Right kidney (tissue), 1 donor: ENCODE results near the gene ZBTB32.
"Not testable (repeated sequence)": the region's sequence is repeated elsewhere in the genome, so short reads cannot be mapped to it uniquely, and the experiment has no call there.

Experiments
- DNase-seq: peaks from one replicate; pipeline ENCODE4 v3.0.0-alpha.2; 2016

The ZBTB32 gene

DNA sequence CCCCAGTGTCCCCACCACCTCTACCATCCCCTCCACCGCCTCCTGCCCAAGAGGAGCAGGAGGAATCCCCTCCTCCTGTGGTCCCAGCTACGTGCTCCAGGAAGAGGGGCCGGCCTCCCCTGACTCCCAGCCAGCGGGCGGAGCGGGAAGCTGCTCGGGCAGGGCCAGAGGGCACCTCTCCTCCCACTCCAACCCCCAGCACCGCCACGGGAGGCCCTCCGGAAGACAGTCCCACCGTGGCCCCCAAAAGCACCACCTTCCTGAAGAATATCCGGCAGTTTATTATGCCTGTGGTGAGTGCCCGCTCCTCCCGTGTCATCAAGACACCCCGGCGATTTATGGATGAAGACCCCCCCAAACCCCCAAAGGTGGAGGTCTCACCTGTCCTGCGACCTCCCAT, 16.3 kb downstream of the ZBTB32 start:
- no peak for DNase-seq

DNA sequence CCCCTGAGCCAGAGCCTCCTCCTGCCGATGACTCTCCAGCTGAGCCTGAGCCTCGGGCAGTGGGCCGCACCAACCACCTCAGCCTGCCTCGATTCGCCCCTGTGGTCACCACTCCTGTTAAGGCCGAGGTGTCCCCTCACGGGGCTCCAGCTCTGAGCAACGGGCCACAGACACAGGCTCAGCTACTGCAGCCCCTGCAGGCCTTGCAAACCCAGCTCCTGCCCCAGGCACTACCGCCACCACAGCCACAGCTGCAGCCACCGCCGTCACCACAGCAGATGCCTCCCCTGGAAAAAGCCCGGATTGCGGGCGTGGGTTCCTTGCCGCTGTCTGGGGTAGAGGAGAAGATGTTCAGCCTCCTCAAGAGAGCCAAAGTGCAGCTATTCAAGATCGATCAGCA, 17.0 kb downstream of the ZBTB32 start:
- DNase-seq = no peak

DNA sequence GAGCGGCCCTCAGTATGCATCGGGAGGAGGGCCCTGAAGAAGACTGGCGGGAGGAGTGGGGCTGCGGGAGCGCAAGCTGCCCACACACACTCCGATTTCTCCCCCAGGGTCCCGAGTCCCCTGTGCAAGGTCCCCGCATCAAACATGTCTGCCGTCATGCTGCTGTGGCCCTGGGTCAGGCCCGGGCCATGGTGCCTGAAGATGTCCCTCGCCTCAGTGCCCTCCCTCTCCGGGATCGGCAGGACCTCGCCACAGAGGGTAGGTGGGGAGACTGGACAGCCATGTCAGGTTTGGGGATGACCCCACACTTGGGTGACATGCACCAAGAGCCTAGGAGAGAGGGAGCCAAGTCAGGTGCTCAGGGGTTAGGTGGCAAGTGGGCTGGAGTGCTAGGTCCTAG, 18.1 kb downstream of the ZBTB32 start:
- no peak for DNase-seq

DNA sequence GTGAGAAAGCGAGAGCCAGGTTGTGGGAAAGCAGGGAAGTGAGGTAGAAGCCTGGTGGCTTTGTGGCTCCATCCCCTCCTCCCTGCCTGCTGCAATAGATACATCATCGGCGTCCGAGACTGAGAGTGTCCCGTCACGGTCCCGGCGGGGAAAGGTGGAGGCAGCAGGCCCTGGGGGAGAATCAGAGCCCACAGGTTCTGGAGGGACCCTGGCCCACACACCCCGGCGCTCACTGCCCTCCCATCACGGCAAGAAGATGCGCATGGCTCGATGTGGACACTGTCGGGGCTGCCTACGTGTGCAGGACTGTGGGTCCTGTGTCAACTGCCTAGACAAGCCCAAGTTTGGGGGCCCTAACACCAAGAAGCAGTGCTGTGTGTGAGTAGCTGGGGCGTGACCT, 18.5 kb downstream of the ZBTB32 start:
- no peak for DNase-seq

DNA sequence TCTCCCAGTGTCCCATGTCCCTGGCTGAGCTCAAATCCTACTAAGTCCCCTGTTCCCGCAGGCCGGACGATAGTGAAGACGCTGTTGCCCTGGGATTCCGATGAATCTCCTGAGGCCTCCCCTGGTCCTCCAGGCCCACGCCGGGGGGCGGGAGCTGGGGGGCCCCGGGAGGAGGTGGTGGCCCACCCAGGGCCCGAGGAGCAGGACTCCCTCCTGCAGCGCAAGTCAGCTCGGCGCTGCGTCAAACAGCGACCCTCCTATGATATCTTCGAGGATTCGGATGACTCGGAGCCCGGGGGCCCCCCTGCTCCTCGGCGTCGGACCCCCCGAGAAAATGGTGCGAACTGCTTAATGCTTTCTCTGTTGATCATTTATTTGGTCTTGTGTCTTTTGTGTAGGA, 19.3 kb downstream of the ZBTB32 start:
- DNase-seq = no peak

DNA sequence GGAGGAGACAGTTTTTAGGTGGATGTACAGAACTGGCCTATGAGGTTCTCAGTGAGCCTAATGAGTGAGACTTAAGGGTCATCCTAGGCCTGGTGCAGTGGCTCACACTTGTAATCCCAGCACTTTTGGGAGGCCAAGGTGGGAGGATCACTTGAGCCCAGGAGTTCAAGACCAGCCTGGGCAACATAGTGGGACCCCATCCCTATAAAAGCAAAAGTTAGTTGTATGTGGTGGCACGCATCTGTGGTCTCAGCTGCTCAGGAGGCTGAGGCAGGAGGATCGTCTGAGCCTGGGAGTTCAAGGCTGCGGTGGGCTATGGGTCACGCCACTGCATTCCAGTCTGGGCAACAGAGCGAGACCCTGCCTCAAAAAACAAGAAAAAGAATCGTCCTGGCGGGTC, 19.8 kb downstream of the ZBTB32 start:
- DNase-seq = not testable (repeated sequence)

DNA sequence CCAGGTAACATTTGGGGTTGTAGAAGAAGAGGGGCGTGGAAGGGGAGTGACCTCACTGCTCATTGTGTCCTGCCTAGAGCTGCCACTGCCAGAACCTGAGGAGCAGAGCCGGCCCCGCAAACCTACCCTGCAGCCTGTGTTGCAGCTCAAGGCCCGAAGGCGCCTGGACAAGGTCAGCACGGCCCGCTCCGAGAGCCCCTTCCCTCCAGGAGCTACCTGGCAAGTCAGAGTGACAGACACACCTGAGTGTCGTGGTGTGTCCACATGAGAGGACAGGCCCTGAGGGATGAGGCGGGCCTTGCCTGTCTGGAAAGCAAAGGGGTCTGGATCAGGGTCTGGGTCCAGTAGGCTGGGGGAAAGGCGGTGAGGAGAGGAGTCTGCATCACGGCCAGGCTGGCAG, 20.2 kb downstream of the ZBTB32 start:
- DNase-seq = no peak

DNA sequence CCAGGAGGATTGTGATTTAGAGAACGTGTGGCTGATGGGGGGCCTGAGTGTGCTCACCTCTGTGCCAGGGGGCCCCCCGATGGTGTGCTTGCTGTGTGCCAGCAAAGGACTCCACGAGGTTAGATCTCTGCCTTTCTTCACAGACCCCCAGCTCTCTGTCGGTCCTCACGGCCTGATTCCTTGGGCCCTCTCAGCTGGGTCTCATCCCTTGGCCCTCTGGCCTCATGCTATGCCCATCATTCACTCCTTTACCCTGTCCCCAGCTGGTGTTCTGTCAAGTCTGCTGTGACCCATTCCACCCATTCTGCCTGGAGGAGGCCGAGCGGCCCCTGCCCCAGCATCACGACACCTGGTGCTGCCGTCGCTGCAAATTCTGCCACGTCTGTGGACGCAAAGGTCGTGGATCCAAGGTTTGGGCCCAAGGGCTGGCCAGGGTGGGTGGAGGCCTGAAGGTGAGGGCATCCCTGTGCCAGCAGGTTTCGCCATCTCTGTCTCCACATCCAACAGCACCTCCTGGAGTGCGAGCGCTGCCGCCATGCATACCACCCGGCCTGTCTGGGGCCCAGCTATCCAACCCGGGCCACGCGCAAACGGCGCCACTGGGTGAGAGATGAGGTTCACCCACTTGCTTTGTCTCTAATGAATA, 21.0 kb downstream of the ZBTB32 start:
- no peak for DNase-seq

DNA sequence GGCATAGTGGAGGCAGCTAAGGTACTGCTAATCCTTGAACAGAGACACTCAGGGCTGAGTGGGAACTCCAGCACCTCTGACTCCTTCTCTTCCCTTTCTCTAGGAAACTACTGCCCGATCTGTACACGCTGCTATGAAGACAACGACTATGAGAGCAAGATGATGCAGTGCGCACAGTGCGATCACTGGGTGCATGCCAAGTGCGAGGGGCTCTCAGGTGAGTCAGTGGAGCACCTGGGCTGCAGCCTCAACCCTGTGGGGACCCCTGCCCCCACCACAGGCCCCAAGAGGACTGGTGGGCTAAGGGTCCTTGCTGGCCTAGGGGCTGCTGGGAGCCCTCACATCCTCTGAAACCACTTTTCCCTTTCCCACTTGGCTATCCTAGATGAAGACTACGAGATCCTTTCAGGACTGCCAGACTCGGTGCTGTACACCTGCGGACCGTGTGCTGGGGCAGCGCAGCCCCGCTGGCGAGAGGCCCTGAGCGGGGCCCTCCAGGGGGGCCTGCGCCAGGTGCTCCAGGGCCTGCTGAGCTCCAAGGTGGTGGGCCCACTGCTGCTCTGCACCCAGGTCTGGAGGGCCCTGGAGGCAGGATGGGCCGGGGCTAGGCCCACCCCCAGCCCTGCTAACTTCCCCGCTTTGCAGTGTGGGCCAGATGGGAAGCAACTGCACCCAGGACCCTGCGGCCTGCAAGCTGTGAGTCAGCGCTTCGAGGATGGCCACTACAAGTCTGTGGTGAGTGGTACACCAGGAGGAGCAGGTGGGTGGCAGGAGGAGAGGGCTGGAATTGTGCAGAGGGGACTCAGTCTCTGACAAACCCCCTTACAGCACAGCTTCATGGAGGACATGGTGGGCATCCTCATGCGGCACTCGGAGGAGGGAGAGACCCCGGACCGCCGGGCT, 22.9 kb downstream of the ZBTB32 start:
- DNase-seq = no peak

DNA sequence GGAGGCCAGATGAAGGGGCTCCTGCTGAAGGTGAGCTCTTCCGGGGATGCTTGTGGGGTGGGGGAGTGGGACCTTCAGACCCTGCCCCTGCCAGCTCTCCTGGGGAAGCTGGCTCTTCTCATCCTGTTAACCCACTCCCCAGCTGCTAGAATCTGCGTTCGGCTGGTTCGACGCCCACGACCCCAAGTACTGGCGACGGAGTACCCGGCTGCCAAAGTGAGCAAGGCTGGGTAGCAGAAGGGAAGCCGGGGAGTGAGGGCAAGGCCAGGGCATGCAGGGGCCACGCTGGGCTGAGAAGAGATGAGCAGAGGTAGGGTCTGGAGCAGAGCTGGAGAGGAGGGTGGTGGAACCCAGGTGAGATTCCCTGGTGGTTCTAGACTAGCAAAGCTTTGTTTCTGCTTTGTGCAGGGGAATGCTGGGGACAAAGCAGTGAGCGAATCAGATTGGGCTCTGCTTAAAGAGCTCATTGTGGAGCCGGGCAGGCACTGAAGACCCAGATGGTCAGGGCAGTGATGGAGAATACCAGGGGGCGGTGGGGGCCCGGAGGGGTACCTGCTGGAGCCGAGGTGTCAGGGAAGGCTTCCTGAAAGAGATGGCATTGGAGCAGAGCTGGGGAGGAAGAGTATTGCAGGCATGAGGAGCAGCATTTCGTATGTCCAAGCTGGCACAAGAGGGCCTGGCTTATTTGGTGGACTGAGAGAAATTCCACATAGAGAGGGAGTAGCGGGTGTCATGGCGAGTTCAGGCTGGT, 23.8 kb downstream of the ZBTB32 start:
- DNase-seq = no peak

DNA sequence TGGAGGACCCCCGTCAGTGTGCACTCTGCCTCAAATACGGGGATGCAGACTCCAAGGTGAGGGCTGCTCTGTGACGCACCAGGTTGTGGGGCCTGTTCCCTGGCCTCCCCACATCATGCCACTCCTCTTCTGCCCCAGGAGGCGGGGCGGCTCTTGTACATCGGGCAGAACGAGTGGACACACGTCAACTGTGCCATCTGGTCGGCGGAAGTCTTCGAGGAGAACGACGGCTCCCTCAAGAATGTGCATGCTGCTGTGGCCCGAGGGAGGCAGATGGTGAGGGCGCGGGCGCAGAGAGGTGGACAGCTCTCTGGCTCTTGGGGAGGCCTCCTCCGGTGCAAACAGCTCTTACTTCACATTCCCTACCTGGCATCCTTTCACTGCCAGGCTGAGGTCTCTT, 24.7 kb downstream of the ZBTB32 start:
- no peak for DNase-seq

DNA sequence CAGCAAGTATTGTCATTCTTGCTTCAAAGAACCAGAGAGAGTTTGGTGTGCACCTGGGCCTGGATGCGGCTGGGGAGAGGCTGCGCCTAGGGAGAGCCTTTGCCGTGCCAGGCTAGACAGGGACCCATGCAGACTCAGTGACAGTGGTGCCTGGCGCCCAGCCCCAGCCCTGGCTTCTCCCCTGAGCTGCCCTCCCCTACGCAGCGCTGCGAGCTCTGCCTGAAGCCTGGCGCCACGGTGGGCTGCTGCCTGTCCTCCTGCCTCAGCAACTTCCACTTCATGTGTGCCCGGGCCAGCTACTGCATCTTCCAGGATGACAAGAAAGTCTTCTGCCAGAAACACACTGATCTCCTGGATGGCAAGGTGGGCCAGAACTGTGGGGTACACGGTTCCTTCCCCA, 25.4 kb downstream of the ZBTB32 start:
- DNase-seq = no peak

DNA sequence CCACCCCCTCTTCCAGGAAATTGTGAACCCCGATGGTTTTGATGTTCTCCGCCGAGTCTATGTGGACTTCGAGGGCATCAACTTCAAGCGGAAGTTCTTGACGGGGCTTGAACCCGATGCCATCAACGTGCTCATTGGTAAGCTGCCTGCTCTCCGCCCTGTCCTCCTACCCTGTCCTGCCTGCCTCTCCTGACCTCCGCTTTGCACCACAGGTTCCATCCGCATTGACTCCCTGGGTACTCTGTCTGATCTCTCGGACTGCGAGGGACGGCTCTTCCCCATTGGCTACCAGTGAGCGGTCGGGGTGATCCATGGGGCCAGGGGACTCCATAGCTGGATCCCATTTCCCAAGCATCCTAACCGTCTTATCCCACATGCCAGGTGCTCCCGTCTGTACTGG, 26.0 kb downstream of the ZBTB32 start:
- DNase-seq = no peak

DNA sequence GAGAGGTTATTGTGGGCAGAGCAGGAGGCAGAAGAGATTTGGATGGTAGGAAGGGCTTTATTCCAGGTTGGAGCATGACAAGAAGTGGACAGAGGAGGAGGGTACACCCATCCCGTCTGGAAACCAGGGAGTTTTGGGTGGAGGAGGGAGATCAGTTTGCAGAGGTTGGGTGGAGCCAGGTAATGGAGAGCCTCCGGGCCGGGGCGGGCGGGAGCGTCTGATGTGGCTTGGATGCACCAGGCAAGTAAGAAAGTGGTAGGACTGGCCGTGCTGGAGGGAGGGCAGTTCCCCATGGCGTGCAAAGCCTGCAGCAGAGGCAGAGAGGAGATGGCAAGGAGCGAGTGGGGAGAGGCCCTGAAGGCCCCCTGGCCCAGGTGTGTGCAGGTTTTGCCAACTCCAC, 27.0 kb downstream of the ZBTB32 start:
- no peak for DNase-seq

DNA sequence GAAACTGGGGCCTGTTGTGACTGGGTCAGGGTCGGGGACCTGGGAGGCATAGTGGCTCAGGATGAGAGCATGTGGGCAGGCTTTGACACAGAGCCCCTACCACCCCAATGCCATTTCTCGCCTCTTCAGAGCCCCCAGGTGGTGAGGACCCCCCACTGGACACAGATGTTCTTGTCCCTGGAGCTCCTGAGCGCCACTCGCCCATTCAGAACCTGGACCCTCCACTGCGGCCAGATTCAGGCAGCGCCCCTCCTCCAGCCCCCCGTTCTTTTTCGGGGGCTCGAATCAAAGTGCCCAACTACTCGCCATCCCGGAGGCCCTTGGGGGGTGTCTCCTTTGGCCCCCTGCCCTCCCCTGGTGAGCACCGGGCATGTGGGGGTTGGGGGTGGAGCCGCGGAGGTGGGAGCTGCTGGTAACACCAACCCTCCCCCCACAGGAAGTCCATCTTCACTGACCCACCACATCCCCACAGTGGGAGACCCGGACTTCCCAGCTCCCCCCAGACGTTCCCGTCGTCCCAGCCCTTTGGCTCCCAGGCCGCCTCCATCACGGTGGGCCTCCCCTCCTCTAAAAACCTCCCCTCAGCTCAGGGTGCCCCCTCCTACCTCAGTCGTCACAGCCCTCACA, 27.5 kb downstream of the ZBTB32 start:
- no peak for DNase-seq

DNA sequence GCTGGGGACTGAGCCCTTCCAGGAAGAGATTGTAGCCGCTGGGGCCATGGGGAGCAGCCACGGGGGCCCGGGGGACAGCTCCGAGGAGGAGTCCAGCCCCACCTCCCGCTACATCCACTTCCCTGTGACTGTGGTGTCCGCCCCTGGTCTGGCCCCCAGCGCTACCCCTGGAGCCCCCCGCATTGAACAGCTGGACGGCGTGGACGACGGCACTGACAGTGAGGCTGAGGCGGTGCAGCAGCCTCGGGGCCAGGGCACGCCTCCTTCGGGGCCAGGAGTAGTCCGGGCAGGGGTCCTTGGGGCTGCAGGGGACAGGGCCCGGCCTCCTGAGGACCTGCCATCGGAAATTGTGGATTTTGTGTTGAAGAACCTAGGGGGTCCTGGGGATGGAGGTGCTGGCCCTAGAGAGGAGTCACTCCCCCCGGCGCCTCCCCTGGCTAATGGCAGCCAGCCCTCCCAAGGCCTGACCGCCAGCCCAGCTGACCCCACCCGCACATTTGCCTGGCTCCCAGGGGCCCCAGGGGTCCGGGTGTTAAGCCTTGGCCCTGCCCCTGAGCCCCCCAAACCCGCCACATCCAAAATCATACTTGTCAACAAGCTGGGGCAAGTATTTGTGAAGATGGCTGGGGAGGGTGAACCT, 28.3 kb downstream of the ZBTB32 start:
- no peak for DNase-seq

DNA sequence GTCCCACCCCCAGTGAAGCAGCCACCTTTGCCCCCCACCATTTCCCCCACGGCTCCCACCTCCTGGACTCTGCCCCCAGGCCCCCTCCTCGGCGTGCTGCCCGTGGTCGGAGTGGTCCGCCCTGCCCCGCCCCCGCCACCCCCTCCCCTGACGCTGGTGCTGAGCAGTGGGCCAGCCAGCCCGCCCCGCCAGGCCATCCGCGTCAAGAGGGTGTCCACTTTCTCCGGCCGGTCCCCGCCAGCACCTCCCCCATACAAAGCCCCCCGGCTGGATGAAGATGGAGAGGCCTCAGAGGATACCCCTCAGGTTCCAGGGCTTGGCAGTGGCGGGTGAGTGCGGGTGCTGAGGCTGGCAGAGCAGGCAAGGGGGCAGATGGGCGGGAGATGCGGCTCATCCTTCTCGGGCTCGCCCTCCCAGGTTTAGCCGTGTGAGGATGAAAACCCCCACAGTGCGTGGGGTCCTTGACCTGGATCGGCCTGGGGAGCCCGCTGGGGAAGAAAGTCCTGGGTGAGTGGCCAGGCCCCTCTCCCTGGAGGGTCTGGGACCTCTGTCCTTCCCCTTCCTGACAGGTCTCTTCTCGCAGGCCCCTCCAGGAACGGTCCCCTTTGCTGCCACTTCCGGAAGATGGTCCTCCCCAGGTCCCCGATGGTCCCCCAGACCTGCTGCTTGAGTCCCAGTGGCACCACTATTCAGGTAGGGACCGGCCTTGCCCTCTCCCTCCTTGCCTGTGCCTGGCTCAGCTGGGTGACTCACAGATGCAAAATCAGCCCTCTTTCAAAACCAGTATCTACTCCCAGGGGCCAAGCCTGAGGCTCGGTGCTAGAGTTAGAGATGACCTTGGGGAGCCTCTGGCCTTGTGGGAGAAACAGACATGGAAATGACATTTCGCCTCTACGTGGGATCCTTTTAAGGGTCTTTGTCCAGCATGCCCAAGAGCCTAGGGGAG, 29.1 kb downstream of the ZBTB32 start:
- no peak for DNase-seq

DNA sequence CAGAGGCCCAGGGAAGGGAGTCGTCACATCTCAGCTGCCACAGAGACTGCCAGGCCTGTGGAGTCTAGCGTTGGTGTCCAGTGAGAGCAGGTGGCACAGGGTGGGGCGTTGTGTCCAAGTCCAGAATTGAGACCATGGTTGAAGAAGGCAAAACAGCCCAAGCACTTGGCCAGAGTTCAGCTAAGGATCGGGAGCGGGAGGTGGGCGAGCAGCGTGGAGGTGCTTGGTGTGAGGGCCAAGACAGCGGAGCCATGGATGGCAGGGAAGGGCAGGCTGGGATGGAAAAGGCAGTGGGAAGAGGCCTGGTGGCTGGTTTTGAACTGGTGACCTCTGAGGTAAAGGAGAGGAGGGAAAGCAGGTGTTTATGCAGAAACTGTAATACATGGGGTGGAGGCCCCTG, 29.9 kb downstream of the ZBTB32 start:
- no peak for DNase-seq

DNA sequence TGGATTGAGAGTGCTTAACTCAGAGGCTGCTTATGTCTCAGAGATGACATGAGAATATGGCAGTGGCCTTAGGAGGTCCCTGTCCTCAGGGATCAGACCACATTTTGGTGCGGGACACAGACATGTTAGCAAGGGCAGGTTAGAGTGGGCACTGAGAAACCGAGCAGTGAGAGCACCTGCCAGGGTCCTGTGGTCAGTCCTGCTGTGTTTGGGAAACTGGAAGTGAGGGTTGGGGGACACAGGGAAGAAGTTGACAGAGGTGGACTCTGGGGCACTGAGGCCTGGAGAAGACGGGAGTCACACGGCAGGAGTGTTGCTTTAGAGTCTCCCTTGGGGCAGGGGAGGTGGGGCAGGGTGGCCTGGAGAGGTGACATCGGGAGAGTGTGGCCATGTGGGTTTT, 30.5 kb downstream of the ZBTB32 start:
- DNase-seq = no peak

DNA sequence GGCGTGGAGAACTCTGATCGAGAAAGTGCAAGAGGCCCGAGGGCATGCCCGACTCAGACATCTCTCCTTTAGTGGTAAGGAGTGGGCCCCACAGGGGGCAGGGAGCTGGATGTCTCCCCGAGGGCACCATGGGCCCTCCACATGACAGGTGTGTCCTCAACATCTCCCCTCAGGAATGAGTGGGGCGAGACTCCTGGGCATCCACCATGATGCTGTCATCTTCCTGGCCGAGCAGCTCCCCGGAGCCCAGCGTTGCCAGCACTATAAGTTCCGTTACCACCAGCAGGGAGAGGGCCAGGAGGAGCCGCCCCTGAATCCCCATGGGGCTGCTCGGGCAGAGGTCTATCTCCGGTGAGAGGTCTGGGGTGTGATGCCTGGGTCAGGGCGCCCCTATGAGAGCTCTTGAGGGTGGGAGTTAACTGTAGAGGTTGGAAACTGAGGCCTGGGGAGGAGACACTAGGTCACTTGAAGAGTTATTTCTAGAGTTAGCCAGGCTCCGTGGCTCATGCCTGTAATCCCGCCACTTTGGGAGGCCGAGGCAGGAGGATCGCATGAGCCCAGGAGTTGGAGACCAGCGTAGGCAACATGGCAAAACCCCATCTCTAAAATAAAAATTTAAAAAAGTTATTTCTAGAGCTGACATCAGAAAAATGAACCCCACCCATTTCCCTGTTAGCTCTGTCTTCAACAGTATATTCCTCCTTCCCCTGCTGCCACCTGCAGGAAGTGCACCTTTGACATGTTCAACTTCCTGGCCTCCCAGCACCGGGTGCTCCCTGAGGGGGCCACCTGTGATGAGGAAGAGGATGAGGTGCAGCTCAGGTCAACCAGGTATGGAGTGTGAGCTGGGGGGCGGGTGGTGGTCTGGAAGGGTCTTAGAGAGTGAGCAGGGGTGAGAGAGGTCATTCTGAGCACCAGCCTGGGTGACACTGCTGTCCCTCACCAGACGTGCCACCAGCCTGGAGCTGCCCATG, 32.8 kb downstream of the ZBTB32 start:
- no peak for DNase-seq
